C1 segment of cervical spinal cord (tissue), 14 donors: Measurements from ENCODE around the gene KCNQ4.

Source experiments
- DNase-seq, 14 donors: peaks; one replicate each; lab custom pipeline; 2025; lab: John Stamatoyannopoulos, UW

Gene KCNQ4

DNA sequence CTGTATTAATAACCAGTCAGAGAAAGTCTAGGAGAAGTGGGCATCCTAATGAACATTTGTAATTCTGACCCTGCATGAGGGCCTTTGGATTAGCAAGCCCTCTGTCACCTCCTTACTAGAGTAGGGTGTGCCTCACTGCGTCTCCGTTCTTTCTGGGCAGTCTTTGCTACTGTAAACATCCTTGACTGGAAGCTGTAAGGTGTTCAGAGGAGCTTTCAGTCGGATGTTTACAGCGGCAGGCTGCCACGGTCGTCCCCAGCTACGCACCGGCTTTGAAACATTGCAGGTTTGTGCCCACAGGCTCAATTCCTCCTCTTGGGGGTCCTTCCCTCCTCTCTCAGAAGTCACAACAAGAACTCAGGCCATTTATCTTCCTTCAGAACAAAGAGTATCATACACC, 29.4 kb upstream of the KCNQ4 start:
- DNase-seq = no peak

- peak in 4 of 14 donors; percentile 4 to 34 (median 29) for DNase-seq
Measured at GRCh38 chr1:40755067-40755466, 28.5 kb upstream of the KCNQ4 start.

GRCh38 chr1:40756523-40756922, 27.1 kb upstream of the KCNQ4 start:
- DNase-seq = no peak

GRCh38 chr1:40757084-40757483, 26.5 kb upstream of the KCNQ4 start:
- DNase-seq = no peak

- no peak for DNase-seq
Measured at GRCh38 chr1:40758004-40758403, 25.6 kb upstream of the KCNQ4 start.

- DNase-seq = no peak
Measured at GRCh38 chr1:40758578-40759343, 24.8 kb upstream of the KCNQ4 start.

- DNase-seq = no peak
Measured at GRCh38 chr1:40760984-40761383, 22.6 kb upstream of the KCNQ4 start.

DNA sequence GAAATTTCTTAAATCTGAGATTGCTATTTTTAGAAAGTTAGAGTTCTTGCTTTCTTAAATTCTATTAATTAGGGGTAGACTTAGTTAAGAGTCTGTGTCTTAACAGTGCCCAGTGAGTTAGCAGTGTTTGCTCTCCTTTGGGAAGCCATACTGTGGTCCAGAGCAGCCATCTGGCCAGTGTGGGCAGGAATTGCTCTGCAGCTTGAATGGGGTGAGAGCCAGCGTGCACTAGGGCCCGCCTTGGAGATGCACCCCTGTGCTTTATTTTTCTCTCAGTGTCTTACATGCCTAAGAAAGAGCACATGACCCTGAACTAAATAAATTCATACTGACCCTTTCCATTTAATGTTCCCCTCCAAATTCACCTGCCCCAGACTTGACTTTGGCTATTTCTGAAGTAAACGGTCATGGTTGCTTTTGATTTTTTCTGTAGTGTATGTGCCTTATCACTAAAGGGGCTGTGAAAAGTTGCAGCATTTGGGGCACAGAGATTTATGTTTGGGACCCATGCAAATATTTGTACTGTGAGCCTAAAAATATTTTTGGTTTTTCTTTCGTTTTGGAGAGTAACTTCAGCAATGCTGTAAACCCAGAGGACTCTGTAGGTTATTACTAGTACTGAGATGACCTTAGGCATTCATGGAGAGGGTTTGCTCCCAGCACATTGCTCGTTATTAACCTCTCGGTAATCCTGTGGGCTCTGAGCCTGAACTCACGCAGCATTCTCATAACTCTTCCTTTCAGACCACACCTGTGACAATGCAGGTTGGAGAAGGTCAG, 21.3 kb upstream of the KCNQ4 start:
- DNase-seq = peak in 1 of 14 donors; percentile 43

- no peak for DNase-seq
Measured at GRCh38 chr1:40763742-40764532, 19.6 kb upstream of the KCNQ4 start.

DNA sequence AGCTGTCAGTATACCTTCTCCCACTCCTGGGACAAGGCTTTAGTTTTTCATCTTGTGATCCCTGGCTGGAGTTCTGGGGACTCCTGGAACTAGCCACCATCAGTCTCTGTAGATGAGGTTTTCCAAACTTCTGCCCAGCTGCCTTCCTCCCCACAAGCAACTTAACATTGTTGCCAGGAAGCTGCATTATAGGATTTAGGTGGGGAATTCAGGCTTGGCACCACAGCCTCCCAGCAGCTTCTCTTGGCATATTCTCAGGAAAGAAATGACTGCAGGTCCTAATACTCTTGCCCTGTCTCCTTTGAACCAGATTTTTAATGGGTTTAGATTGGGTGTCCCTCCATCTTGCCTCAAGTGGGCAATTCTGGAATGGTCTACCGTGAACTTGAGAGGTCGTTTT, 18.6 kb upstream of the KCNQ4 start:
- DNase-seq = no peak

GRCh38 chr1:40766017-40766416, 17.6 kb upstream of the KCNQ4 start:
- no peak for DNase-seq

DNA sequence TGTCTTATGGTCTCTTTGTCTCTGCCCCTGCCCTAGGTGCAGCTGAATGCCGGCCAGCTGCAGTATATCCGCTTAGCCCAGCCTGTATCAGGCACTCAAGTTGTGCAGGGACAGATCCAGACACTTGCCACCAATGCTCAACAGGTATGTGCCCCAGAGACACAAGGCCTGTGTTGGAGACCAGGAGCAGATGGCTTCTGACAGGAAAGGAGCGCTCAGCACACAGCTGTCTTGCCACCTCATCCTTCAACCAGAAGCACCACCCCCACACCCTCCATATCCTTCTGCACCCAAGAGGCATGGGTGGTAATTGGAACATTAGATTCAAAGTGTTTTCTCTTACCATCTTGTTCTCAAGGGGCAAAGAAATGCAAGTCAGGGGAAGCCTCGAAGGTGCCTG, 17.0 kb upstream of the KCNQ4 start:
- DNase-seq = no peak

- DNase-seq = no peak
Measured at GRCh38 chr1:40768146-40768990, 15.2 kb upstream of the KCNQ4 start.

DNA sequence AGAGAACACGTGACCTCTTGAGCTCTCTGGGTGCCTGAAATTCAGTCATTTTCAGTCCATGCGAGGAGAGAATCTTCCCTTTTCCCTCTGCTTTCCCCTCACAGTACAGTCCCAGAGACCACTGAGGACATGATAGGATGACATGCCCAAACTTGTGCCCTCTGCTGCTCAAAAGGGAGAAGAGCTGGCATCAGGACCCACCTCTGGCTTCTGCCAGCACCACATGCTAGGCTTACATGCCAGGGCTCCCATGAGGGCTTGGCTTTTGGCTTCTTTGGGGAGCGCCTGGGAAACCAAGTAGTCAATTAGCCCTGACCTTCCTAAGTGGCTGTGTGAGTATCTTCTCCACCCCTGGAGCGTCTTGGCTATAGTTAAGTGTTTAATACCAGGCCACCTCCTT, 13.8 kb upstream of the KCNQ4 start:
- DNase-seq = peak in 6 of 14 donors; percentile 20 to 34 (median 26)

GRCh38 chr1:40770296-40771070, 13.1 kb upstream of the KCNQ4 start:
- no peak for DNase-seq

GRCh38 chr1:40772146-40772955, 11.2 kb upstream of the KCNQ4 start:
- DNase-seq = peak in 1 of 14 donors; percentile 88

- no peak for DNase-seq
Measured at GRCh38 chr1:40773748-40774265, 9.8 kb upstream of the KCNQ4 start.

GRCh38 chr1:40774266-40774998, 9.2 kb upstream of the KCNQ4 start:
- peak in 2 of 14 donors; percentile 16 to 20 for DNase-seq
